Activated CD4-positive, alpha-beta T cell treated with anti-CD3 and anti-CD28 coated beads, Interleukin-2, Interleukin-4, amounts not matched to agents 100 ng/mL and 50 ng/mL, durations not matched to agents 16 hours and 8 hours (primary cell): Measurements from ENCODE around the gene DDX46.
"Not testable (repeated sequence)": the region's sequence is repeated elsewhere in the genome, so short reads cannot be mapped to it uniquely, and the experiment has no call there.

Source experiments
- DNase-seq: peaks from one replicate; pipeline ENCODE4 v3.0.0-alpha.2; 2020; ENCODE audit warnings: low spot score

Gene DDX46

GRCh38 chr5:134784946-134785620 is 26.5 kb downstream of the DDX46 start:
- no peak for DNase-seq

GRCh38 chr5:134787692-134788091 is 29.1 kb downstream of the DDX46 start:
- no peak for DNase-seq

- DNase-seq: no peak
These were observed 33.0 kb downstream of the DDX46 start for GRCh38 chr5:134791580-134791979.

GRCh38 chr5:134792286-134792685 is 33.7 kb downstream of the DDX46 start:
- no peak for DNase-seq

- DNase-seq: no peak
These were observed 34.5 kb downstream of the DDX46 start for GRCh38 chr5:134793111-134793510.

- no peak for DNase-seq
These were observed 35.5 kb downstream of the DDX46 start for GRCh38 chr5:134794082-134794481.

GRCh38 chr5:134794819-134795218 is 36.2 kb downstream of the DDX46 start:
- no peak for DNase-seq

GRCh38 chr5:134798468-134798867 is 39.9 kb downstream of the DDX46 start:
- DNase-seq: no peak

GRCh38 chr5:134803821-134804220 is 45.2 kb downstream of the DDX46 start:
- DNase-seq: no peak

GRCh38 chr5:134813407-134813806 is 54.8 kb downstream of the DDX46 start:
- DNase-seq: peak; percentile 5

GRCh38 chr5:134813827-134814226 is 55.2 kb downstream of the DDX46 start:
- no peak for DNase-seq

- DNase-seq: no peak
These were observed 58.4 kb downstream of the DDX46 start for GRCh38 chr5:134817006-134817405.

GRCh38 chr5:134818776-134819175 is 60.2 kb downstream of the DDX46 start:
- DNase-seq: no peak

GRCh38 chr5:134819407-134819963 is 60.9 kb downstream of the DDX46 start:
- no peak for DNase-seq

- DNase-seq: no peak
These were observed 63.3 kb downstream of the DDX46 start for GRCh38 chr5:134821841-134822240.

- no peak for DNase-seq
These were observed 66.1 kb downstream of the DDX46 start for GRCh38 chr5:134824681-134825080.

- DNase-seq: no peak
These were observed 66.6 kb downstream of the DDX46 start for GRCh38 chr5:134825212-134825611.

GRCh38 chr5:134833340-134834032 is 74.9 kb downstream of the DDX46 start:
- no peak for DNase-seq

GRCh38 chr5:134835623-134836022 is 77.0 kb downstream of the DDX46 start:
- no peak for DNase-seq

- DNase-seq: no peak
These were observed 79.1 kb downstream of the DDX46 start for GRCh38 chr5:134837530-134838181.

GRCh38 chr5:134838361-134838760 is 79.8 kb downstream of the DDX46 start:
- not testable (repeated sequence) for DNase-seq

- no peak for DNase-seq
These were observed 82.2 kb downstream of the DDX46 start for GRCh38 chr5:134840811-134841210.

- no peak for DNase-seq
These were observed 85.7 kb downstream of the DDX46 start for GRCh38 chr5:134844252-134844651.
